Nephron progenitor cell (in vitro differentiated cells): Measurements from ENCODE around the gene TMEM106A.
"Not testable (repeated sequence)": the region's sequence is repeated elsewhere in the genome, so short reads cannot be mapped to it uniquely, and the experiment has no call there.

Source experiments
- DNase-seq: peaks from one replicate; pipeline ENCODE4 v3.0.0; 2021
- H3K27ac Mint-ChIP-seq: 2 replicates; pipeline ENCODE4 v1.8.0; 2021; ENCODE audit warnings: mild to moderate bottlenecking, moderate library complexity, mixed read lengths
- H3K27me3 Mint-ChIP-seq: 2 replicates; pipeline ENCODE4 v1.8.0; 2021; ENCODE audit warnings: mild to moderate bottlenecking, low read depth, mixed read lengths; ENCODE audit not compliant: poor library complexity
- H3K36me3 Mint-ChIP-seq: 2 replicates; pipeline ENCODE4 v1.8.0; 2021; ENCODE audit warnings: low read depth, mixed read lengths
- H3K4me1 Mint-ChIP-seq: 2 replicates; pipeline ENCODE4 v1.8.0; 2021; ENCODE audit warnings: mixed read lengths
- H3K4me3 Mint-ChIP-seq: 2 replicates; pipeline ENCODE4 v1.8.0; 2021; ENCODE audit warnings: mild to moderate bottlenecking, moderate library complexity, mixed read lengths
- H3K9me3 Mint-ChIP-seq: 2 replicates; pipeline ENCODE4 v1.8.0; 2021; ENCODE audit warnings: mild to moderate bottlenecking, moderate library complexity, mixed read lengths
- CTCF ChIP-seq: fragments of 200-600 bp; sonication (generic); IDR thresholded peaks from 2 replicates; pipeline ENCODE4 v1.5.0; 2021; ENCODE audit warnings: antibody characterized with exemption

TMEM106A gene

GRCh38 chr17:43199633-43200032 lies 12.0 kb upstream of the TMEM106A start:
- DNase-seq, result no peak
- no peaks in the 10 kb centered on the region for H3K9me3 Mint-ChIP-seq
- no peak for TF ChIP-seq CTCF
- no peak overlapping the region for H3K4me3 Mint-ChIP-seq
- peaks cover 68% of the 10 kb centered on the region for H3K36me3 Mint-ChIP-seq
- no peak overlapping the region for H3K27ac Mint-ChIP-seq
- peaks cover 4% of the 10 kb centered on the region for H3K4me1 Mint-ChIP-seq
- no peaks in the 10 kb centered on the region for H3K27me3 Mint-ChIP-seq

DNA sequence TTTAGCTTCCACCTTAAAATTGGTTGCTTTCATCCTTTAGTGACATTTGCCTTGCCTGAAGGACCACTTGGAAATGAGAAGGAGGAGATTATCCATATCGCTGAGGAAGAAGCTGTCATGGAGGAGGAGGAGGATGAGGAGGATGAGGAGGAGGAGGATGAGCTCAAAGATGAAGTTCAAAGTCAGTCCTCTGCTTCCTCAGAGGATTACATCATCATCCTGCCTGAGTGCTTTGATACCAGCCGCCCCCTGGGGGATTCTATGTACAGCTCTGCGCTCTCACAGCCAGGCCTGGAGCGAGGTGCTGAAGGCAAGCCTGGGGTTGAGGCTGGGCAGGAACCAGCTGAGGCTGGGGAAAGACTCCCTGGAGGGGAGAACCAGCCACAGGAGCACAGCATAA lies 11.5 kb upstream of the TMEM106A start:
- Mint-ChIP-seq H3K9me3 (no peaks in the 10 kb centered on the region), H3K27me3 (no peaks in the 10 kb centered on the region), H3K4me3 (no peak overlapping the region), H3K27ac (no peak overlapping the region), H3K4me1 (peaks cover 4% of the 10 kb centered on the region), H3K36me3 (peaks cover 70% of the 10 kb centered on the region)
- TF ChIP-seq CTCF, result no peak
- DNase-seq, result no peak

GRCh38 chr17:43203013-43203412 lies 8.7 kb upstream of the TMEM106A start:
- not testable (repeated sequence) for H3K27ac Mint-ChIP-seq, H3K9me3 Mint-ChIP-seq, H3K4me3 Mint-ChIP-seq, H3K27me3 Mint-ChIP-seq, DNase-seq, H3K4me1 Mint-ChIP-seq
- peaks cover 72% of the 10 kb centered on the region for H3K36me3 Mint-ChIP-seq

DNA sequence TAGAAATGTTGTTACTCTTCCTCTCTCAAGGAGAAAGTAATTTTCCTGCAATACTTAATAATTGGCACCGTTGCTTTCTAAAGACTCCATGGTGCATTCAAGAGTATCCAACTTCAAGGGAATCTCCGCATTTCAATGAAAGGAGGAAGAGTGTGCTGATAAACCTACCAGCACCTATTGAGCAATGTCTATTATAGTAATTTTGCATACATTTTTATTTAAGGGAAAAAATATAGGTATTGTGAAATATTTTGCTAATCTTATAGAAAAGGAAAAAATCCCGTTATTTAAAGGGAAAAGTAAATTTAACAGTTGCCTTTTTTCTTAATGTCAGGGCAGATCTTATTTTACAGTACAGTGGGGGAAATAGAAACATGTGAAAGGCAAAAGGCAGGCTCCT lies 1.1 kb upstream of the TMEM106A start:
- no peak for DNase-seq
- no peak overlapping the region for H3K27ac Mint-ChIP-seq
- H3K4me3 Mint-ChIP-seq, result peak overlapping the region; percentile 94
- H3K9me3 Mint-ChIP-seq, result no peaks in the 10 kb centered on the region
- H3K36me3 Mint-ChIP-seq, result peaks cover 37% of the 10 kb centered on the region
- peaks cover 3% of the 10 kb centered on the region for H3K27me3 Mint-ChIP-seq
- no peak for TF ChIP-seq CTCF
- peaks cover 29% of the 10 kb centered on the region for H3K4me1 Mint-ChIP-seq

GRCh38 chr17:43211123-43211479 lies 574 bp upstream of the TMEM106A start:
- H3K4me3 Mint-ChIP-seq, result peak overlapping the region; percentile 94

GRCh38 chr17:43212641-43213490 lies 1.2 kb downstream of the TMEM106A start:
- no peak for TF ChIP-seq CTCF
- no peak overlapping the region for H3K27ac Mint-ChIP-seq
- H3K4me1 Mint-ChIP-seq, result peaks cover 29% of the 10 kb centered on the region
- no peak for DNase-seq
- no peaks in the 10 kb centered on the region for H3K9me3 Mint-ChIP-seq
- H3K36me3 Mint-ChIP-seq, result peaks cover 28% of the 10 kb centered on the region
- H3K27me3 Mint-ChIP-seq, result peaks cover 3% of the 10 kb centered on the region
- H3K4me3 Mint-ChIP-seq, result peak overlapping the region; percentile 94

More at GRCh38 chr17:43211123-43211479, 574 bp upstream of the TMEM106A start:
- Mint-ChIP-seq H3K4me1 (peaks cover 29% of the 10 kb centered on the region), H3K36me3 (peaks cover 37% of the 10 kb centered on the region), H3K27ac (no peak overlapping the region), H3K9me3 (no peaks in the 10 kb centered on the region), H3K27me3 (peaks cover 3% of the 10 kb centered on the region)
- no peak for DNase-seq
- no peak for TF ChIP-seq CTCF
